ENCODE measurements around the gene YIPF2.
"Not testable (repeated sequence)": the region's sequence is repeated elsewhere in the genome, so short reads cannot be mapped to it uniquely, and the experiment has no call there.

YIPF2 gene

DNA sequence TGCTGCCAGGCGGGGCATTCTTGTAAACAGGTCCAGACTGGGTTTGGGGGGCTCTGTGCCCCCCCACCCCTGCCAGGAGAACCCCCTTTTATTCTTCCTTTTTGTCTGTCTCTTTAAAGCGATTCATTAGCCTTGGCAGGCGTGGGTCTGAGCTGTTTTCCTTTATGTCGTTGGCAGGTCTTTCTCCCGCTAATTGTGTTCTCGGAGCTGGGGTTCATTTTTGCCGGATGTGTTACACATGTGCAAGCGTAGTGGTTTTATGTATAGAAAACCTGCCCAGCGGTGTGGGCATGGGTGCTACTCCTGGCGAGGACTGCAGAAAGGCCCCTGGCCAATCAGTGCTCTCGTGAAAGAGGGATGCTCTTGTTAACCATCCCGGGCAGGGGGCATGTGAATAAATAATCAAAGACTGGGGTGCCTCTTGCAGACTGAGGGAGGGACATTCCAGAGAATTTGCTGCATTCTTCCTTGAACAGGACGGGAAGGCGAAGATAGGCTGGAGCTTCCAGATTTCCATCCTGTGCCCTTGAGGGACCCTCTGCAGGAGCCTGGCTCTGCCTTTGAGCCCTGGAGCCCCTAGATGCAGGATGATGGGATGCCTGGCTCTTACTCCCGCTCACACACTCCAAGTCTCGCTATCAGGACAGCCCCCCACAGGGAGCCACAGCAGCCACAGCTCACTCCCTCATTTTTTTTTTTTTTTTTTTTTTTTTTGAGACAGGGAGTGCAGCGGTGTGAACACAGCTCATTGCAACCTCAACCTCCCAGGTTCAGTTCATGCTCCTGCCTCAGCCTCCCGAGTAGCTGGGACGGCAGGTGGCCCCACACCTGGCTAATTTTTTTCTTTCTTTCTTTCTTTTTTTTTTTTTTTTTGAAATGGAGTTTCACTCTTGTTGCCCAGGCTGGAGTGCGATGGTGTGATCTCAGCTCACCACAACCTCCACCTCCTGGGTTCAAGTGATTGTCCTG is 43.0 kb downstream of the YIPF2 start:
- in situ Hi-C loops (cut with HindIII; ENCODE audit: low pct_ligation_motif_present, low pct_unique_long_range_greater_than_20kb, low sequenced_read_pairs): no loop called here
- no peak for DNase-seq

DNA sequence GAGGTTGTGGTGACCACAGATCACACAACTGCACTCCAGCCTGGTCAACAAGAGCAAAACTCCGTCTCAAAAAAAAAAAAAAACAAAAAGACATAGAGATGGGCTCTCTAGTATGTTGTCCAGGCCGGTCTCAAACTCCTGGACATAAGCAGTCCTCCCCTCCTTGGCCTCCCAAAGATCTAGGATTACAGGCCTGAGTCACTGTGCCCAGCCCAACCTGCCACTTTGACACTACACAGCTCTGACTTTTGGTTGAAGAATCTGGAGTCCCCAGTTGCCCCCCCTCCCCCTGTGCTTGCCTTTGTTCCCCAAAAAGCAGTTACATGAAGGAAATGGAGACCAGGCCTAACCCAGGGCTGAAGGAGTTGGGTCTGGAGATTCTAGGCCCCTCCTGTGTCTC is 44.2 kb downstream of the YIPF2 start:
- DNase-seq: no peak
- in situ Hi-C loops (cut with HindIII; ENCODE audit: low pct_ligation_motif_present, low pct_unique_long_range_greater_than_20kb, low sequenced_read_pairs): no loop called here

DNA sequence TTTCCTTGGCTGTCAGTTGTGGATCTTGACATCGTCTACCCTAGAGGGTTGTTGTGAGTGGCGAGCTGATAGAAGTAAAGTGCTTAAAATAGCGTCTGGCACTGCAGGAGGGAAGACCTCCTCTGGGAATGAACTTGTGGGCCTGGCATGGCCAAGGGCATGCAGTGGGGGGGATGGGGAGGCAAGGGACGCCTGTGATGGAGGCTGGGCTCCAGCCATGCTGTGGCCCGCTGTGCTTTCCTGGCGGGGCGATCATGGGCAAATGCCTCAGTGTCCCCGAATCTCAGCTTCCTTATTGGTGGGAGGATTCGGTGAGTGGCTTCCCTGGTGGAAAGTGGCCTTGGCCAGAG is 46.4 kb downstream of the YIPF2 start:
- in situ Hi-C loops (cut with HindIII; ENCODE audit: low pct_ligation_motif_present, low pct_unique_long_range_greater_than_20kb, low sequenced_read_pairs): no loop called here

DNA sequence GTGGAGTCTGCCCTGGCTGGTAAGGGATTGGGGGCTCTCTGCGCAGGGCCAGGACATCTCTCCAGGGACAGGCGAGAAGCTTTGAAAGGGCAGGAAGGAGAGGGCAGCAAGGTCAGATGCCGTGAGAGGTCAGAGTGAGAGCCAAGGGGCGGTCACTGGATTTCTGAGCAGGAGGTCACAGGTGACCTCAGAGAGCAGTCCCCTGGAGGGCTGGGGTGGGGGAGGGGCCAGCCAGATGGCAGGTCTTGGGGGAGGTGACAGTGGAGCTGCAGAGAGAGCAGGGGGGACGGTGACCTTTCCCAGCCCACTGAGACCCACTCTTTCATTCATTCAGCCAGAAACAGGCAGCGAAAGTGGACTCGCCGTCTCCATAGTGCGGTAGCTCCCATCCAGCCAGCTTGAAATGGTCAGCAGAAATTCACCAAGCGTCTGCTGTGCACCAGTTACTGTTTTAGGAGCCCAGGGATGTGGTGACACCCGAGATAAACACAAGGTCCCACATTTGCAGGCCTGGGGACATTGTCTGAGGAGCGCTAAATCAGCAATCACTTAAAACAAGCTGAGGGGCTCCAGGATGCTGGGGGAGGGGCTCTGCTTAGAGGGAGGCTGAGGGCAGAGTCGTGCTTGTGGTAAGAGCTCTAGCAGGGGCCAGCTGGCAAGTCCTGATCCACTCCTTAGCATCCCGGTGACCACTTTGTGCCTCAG is 46.9 kb downstream of the YIPF2 start:
- in situ Hi-C loops (cut with HindIII; ENCODE audit: low pct_ligation_motif_present, low pct_unique_long_range_greater_than_20kb, low sequenced_read_pairs): no loop called here
- no peak for DNase-seq

More for the DNA sequence above, 46.4 kb downstream of the YIPF2 start:
- DNase-seq: no peak

DNA sequence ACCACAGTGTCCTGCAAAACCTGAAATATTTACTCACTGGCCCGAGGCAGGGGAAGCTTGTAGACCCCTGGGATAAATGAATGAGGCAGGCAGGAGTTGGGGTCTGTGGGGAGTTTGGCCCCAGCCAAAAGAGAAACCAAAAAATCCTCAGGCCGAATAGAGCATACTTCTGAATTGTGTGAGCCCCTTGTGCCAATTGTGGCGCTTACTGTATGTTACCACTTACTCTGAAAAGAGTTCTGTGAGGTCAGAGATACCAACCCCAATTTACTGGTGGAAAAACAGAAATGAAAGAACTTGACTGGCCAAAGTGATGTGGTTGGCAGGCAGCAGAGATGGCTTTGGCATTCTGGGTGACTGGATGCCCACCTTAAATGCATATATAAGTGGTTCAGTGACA is 50.2 kb downstream of the YIPF2 start:
- no peak for DNase-seq
- in situ Hi-C loops (cut with HindIII; ENCODE audit: low pct_ligation_motif_present, low pct_unique_long_range_greater_than_20kb, low sequenced_read_pairs): no loop called here

DNA sequence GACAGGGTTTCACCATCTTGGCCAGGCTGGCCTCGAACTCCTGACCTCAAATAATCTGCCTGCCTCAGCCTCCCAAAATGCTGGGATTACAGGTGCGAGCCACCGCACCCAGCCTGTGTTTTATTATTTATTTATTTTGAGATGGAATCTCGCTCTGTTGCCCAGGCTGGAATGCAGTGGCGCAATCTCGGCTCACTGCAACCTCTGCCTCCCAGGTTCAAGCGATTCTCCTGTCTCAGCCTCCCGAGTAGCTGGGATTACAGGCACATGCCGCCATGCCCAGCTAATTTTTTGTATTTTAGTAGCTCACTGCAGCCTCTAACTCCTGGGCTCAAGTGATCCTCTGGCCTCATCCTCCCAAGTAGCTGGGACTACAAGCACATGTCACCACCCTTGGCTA is 50.8 kb downstream of the YIPF2 start:
- in situ Hi-C loops (cut with HindIII; ENCODE audit: low pct_ligation_motif_present, low pct_unique_long_range_greater_than_20kb, low sequenced_read_pairs); DNase-seq: not testable (repeated sequence)

DNA sequence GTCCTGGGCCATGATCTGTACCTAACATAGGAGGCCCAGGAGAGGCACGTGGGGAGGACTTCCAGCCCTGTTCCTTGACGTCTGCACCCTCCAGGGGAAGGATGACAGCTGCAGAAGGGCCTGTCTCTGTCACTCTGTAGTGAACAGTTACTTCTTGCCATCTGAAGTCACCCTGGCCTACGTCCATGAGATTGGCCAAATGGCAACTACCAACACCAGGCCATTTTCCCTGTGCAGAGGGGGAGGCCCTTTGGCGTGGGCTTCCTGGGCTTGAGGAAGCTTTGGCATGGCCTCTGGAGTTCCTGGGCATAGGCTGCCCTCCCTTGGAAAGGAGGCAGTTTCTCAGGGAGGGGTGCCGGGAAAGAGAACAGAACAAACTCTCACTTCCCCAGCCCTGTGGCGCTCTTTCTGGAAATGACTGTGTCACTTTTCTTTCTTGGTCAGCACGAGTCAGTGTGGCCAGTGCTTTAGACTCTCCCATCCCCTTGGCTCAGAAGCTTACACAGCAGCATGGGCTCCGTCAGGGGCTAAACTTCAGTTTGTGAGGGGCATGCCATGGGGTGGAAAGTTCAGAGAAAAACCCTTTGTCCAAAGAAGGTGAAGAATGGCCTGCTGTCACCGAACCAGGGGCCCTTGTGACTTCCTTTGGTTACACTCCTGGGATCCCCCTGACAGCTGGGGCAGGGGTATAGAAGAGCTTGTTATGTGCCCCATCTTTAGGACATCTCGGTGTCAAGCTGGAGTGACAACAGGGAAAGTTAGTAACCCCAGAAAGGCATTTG is 51.8 kb downstream of the YIPF2 start:
- no peak for DNase-seq
- in situ Hi-C loops (cut with HindIII; ENCODE audit: low pct_ligation_motif_present, low pct_unique_long_range_greater_than_20kb, low sequenced_read_pairs): no loop called here

DNA sequence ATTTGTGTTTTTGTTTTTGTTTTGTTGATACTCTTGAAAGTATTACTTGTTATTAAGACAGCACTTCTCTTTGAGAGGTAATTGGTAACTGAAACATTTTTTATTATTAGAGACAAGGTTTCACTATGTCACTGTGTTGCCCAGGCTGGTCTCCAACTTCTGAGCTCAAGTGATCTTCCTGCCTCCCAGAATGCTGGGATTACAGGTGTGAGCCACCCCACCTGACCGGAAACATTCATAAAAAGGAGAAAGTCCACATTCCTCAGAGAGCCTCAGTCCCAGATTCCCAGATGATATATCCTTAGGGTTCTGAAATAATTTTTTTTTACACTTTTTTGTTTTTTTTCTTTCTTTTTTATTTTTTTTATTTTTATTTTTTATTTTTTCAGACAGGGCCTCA is 54.4 kb downstream of the YIPF2 start:
- no peak for DNase-seq
- in situ Hi-C loops (cut with HindIII; ENCODE audit: low pct_ligation_motif_present, low pct_unique_long_range_greater_than_20kb, low sequenced_read_pairs): no loop called here

DNA sequence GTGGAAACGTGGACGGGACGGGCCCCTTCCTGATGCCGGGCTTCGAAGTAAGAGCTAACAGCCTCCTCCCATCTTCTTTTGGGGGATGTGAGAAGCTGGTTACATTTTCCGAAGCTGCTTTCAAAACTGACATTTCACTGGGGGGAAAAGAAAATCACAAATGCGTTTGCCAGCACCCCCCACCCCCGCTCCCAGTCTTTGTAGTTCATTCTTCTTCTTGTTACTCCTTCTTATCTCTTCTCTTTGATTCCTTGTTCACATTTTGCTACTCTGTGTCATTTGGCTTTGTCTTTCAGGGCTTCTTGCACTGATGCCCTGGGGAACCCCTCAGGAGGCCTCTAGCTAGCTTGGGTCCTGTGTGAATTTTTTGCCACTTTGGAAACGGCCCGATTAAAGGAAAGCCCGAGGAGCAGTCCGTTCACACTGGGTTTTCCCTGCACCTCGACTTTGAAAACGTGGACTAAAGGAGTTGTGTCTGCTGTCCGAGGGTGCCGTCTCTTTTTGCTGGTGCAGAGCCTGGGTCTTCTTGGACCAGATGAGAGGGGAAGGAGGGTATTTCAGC is 55.8 kb downstream of the YIPF2 start:
- no peak for DNase-seq
- in situ Hi-C loops (cut with HindIII; ENCODE audit: low pct_ligation_motif_present, low pct_unique_long_range_greater_than_20kb, low sequenced_read_pairs): no loop called here
